Measurements from ENCODE around the gene USP40.
"Not testable (repeated sequence)": the region's sequence is repeated elsewhere in the genome, so short reads cannot be mapped to it uniquely, and the experiment has no call there.

- not testable (repeated sequence) for TF ChIP-seq CTCF, POLR2A (IDR thresholded peaks at IDR 0.05)
Measured at GRCh38 chr2:233592706-233593105, 26.1 kb upstream of the USP40 start.

Measured in thyroid gland (tissue), 4 donors.